ENCODE results near the gene PPP2R2C.

PPP2R2C gene

DNA sequence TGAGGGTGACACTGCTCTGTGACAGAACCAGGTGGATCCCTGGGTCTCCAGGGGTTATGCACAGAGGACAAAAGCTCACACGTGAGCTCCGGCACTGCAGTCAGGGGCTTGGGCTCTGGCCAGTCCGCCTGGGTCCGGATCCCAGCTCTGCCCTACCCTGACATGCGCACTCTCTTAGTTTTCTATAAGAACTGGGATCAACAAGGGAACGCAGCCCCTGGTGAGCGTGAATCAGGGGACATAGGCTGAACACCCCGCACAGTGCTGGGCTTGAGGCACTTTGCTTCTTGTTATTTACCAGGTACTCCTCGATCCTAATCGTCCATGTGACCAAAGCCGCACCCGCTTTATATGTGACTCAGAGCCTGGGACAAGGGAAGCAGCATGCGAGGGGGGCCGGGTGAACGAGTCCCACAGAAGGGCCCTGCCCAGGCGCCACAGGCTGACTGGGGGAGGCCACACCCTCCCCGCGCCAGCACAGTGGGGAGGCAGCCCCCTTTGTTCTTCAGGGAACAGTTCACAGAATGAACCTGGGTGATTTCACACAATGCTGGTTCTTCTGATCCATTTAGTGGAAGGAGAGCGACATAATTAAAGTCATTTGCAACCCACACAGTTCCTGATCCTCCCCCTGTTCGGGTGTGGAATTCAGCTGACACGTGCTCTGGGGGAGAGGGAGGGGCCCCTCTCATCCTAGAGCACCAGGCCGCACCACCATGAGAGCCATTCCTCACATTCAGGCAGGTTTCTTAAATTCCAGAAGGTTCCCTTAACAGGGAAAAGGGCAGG, 147.2 kb downstream of the PPP2R2C start:
- no peak for DNase-seq

- no peak for DNase-seq
These were observed 147.9 kb downstream of the PPP2R2C start for GRCh38 chr4:6324461-6324998.

- DNase-seq: no peak
These were observed 149.4 kb downstream of the PPP2R2C start for GRCh38 chr4:6322761-6323566.

DNA sequence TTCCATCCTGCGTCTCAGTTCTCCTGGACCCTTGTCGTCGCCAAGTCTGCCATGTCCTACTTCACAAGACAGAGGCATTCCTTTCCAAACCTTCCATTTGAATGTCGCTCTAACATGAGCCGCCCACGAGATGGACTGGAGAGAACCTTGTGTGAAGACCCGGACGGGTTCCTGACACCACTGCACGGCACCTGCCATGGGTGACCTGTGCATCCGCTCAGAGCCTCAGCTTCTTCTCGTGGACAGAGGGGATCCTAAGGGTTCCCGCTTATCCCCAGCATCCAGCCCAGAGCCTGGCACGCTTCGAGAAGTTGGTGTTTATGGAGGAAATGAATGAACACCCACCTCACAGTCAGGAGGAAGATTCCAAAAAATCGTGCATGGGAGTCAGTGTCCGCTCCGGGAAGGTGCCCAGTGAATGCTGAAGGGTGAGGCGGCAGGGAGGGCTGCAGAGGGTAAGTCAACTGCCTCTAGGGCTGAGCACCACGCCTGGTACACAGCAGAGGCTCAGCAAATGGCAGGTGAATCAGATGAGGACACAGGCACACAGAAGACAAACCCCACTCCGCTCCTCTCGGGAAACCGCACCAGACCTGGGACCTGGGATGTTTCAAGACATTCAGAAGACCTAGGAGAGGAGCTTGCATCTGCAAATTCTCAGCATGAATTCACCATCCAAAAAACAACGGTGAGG, 150.2 kb downstream of the PPP2R2C start:
- no peak for DNase-seq

- DNase-seq: no peak
These were observed 151.1 kb downstream of the PPP2R2C start for GRCh38 chr4:6321361-6321760.

- no peak for DNase-seq
These were observed 151.8 kb downstream of the PPP2R2C start for GRCh38 chr4:6320663-6321062.

DNA sequence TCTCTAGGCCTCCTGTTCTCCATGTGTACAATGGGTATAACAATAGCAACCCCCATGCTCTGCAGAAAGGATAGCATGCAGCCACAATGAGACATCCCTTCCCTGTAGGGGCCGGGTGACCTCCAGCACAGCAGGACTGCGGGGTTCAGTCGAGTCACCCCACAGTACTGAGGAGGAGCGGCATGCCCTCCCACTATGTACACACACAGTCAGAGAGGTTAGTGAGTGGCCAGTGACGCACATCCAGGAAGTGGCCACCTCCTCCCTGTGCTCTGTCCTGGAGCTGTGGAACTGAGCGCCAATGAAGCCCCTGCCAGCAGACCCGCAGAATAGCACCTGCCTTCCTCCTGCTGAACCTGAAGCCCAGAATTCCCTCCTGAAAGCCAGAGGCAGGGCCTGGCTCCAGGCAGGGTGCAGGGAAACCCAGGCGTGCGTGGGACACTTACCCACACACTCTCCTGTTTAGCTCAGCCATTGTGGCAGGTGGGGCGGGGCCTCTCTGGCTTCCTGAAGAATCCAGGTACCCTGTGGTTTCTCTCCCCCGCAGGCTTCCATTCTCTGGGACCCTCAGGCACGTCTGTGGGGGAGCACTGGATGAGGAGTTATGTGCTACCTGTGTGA, 152.8 kb downstream of the PPP2R2C start:
- DNase-seq: no peak

- no peak for DNase-seq
These were observed 154.2 kb downstream of the PPP2R2C start for GRCh38 chr4:6318206-6318605.

DNA sequence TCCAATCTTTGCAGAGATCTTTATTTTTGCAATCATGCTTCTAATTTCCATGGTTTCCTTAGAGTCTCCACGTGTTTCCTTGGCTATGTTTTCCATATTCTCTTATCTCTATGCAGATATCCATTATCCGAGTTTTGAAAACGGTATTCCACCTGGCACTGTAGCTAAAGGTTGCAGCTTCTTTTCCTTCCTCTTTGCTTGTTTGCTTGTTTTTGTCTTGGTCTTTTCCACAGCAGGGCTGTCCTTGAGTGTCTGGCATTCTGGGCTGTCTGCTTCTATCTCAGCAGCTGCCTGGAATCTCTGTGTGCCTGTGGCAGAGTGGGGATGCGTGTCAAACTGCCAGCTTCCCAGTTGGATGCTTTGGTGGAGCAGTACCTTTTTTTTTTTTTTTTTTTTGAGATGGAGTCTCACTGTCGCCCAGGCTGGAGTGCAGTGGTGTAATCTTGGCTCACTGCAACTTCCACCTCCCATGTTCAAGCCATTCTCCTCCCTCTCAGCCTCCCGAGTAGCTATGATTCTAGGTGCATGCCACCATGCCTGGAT, 155.9 kb downstream of the PPP2R2C start:
- no peak for DNase-seq

DNA sequence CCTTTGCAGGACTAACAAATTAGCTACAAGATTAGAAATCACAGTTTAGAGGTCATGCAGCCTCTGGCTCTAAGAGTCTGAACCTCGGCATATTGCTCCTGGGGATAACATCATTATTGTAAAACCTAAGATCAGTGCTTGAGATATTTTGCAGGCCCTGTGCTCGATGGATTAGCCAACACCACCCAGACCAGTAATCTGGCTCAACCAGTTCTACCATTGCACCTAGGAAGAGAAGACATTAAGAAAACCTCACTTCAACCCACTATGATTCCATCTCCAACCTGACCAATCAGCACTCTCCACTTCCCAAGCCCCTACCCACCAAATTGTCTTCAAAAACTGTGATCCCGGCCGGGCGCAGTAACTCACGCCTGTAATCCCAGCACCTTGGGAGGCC, 159.2 kb downstream of the PPP2R2C start:
- no peak for DNase-seq

DNA sequence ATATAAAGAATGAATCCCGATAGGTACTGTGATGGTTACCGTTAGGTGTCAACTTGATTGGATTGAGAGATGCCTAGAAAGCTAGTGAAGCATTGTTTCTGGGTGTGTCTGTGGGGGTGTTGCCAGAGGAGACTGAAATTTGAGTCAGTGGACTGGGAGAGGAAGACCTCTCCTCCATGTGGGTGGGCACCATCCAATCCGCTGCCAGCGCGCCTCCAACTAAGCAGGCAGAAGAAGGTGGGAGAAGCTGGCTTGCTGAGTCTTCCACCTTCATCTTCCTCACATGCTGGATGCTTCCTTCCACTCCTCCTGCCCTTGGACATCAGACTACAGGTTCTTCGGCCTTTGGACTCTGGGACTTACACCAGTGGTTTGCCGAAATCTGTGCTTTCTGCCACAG, 162.6 kb downstream of the PPP2R2C start:
- DNase-seq: no peak

GRCh38 chr4:6308899-6309643, 163.3 kb downstream of the PPP2R2C start:
- peak; percentile 91 for DNase-seq

- no peak for DNase-seq
These were observed 164.5 kb downstream of the PPP2R2C start for GRCh38 chr4:6307891-6308290.

- no peak for DNase-seq
These were observed 165.2 kb downstream of the PPP2R2C start for GRCh38 chr4:6307230-6307629.

- no peak for DNase-seq
These were observed 166.1 kb downstream of the PPP2R2C start for GRCh38 chr4:6306299-6306698.

GRCh38 chr4:6303943-6304342, 168.5 kb downstream of the PPP2R2C start:
- DNase-seq: no peak

GRCh38 chr4:6302869-6303268, 169.5 kb downstream of the PPP2R2C start:
- no peak for DNase-seq

DNA sequence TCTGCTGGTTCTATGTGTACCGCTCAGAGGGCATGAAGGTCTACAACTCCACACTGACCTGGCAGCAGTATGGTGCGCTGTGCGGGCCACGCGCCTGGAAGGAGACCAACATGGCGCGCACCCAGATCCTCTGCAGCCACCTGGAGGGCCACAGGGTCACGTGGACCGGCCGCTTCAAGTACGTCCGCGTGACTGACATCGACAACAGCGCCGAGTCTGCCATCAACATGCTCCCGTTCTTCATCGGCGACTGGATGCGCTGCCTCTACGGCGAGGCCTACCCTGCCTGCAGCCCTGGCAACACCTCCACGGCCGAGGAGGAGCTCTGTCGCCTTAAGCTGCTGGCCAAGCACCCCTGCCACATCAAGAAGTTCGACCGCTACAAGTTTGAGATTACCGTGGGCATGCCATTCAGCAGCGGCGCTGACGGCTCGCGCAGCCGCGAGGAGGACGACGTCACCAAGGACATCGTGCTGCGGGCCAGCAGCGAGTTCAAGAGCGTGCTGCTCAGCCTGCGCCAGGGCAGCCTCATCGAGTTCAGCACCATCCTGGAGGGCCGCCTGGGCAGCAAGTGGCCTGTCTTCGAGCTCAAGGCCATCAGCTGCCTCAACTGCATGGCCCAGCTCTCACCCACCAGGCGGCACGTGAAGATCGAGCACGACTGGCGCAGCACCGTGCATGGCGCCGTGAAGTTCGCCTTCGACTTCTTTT, 170.5 kb downstream of the PPP2R2C start:
- DNase-seq: no peak

GRCh38 chr4:6301051-6301731, 171.2 kb downstream of the PPP2R2C start:
- DNase-seq: no peak

DNA sequence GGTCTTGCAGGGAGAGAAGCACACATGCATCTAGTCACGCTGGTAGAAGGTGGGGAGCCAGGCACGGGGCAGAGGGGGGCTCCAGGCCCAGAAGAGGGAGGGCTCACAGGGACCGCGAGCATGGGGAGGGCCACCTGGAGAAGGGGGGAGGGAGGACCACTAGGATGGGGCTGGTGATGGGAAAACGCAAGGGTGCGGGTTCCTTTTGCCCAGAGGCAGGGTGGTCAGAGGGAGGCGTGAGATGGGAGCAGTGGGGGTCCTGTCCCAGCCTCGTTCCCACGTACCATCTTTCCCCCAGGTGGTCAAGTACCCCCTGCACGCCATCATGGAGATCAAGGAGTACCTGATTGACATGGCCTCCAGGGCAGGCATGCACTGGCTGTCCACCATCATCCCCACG, 172.1 kb downstream of the PPP2R2C start:
- no peak for DNase-seq

- DNase-seq: no peak
These were observed 172.5 kb downstream of the PPP2R2C start for GRCh38 chr4:6299875-6300274.
